Kidney capillary endothelial cell (primary cell): Measurements from ENCODE around the gene SYCE3.
A peak's percentile ranks its signal among the peaks of the same experiment; 100 is the strongest.

Experiments used
- DNase-seq: peaks from one replicate; pipeline ENCODE4 v3.0.0-alpha.2; 2018; ENCODE audit warnings: low spot score

The SYCE3 gene

DNA sequence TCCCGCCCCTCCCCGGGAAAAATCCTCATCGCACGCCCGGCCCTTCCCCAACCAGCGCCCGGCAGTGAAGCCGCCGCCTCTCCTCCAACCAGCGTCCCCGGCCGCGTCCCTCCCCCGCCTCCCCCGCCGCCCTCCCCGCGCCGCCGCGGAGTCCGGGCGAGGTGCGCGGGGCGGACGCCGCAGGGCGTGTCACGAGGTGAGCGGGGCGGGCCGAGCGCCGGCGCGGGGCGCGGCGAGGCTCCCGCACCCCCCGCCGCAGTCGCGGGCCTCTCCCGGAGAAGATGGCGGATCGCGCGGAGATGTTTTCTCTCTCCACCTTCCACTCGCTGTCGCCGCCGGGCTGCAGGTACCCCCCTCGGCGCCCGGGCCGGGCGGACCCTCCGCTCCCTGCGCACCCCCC is 37.8 kb upstream of the SYCE3 start, which contains the start of gene MAPK8IP2:
TSS of gene MAPK8IP2 (plus strand) at position 256 of the 400 bp plus-strand sequence. CDS start at position 282, 26 bp downstream.
- no peak for DNase-seq

- DNase-seq = no peak
Measured at GRCh38 chr22:50599816-50600455, 37.2 kb upstream of the SYCE3 start.

- no peak for DNase-seq
Measured at GRCh38 chr22:50597097-50597496, 34.4 kb upstream of the SYCE3 start.

- no peak for DNase-seq
Measured at GRCh38 chr22:50595189-50595588, 32.5 kb upstream of the SYCE3 start.

- no peak for DNase-seq
Measured at GRCh38 chr22:50587407-50587806, 24.7 kb upstream of the SYCE3 start.

GRCh38 chr22:50586416-50586815 is 23.7 kb upstream of the SYCE3 start:
- DNase-seq = no peak

GRCh38 chr22:50585781-50586180 is 23.1 kb upstream of the SYCE3 start:
- DNase-seq = no peak

- DNase-seq = no peak
Measured at GRCh38 chr22:50585238-50585637, 22.5 kb upstream of the SYCE3 start.

GRCh38 chr22:50584106-50585096 is 21.7 kb upstream of the SYCE3 start:
- no peak for DNase-seq

- peak; percentile 29 for DNase-seq
Measured at GRCh38 chr22:50583294-50583861, 20.7 kb upstream of the SYCE3 start.

GRCh38 chr22:50582493-50583293 is 20.0 kb upstream of the SYCE3 start, which contains the start of gene CHKB:
Gene CHKB (minus strand): TSS chr22:50582849. CDS start chr22:50582781, 68 bp downstream.
- peak; percentile 95 for DNase-seq

DNA sequence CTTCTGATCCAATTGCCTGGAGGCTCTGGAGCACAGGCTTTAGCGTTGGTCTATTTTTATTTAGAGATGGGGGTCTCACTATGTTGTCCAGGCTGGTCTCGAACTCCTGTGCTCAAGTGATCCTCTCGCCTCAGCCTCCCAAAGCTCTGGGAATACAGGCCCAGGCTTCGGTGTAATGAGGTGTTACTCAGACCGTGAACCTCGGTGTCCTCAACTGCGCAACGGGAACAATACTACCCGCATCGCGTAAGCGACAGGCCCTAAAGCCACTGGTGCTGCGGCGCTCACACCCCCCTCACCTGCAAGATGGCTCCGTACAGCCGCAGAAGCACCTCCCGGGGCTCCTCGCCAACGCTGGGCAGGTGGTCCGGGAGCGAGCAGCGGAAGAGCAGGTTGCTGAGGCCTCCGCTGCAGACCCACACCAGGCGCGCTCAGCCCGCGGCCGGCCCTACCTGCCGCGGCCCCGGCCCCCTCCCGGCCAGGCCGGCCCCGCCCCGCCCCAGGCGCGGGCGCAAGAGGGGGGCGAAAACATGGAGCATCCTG is 19.3 kb upstream of the SYCE3 start:
- no peak for DNase-seq

- no peak for DNase-seq
Measured at GRCh38 chr22:50581031-50581949, 18.6 kb upstream of the SYCE3 start.

DNA sequence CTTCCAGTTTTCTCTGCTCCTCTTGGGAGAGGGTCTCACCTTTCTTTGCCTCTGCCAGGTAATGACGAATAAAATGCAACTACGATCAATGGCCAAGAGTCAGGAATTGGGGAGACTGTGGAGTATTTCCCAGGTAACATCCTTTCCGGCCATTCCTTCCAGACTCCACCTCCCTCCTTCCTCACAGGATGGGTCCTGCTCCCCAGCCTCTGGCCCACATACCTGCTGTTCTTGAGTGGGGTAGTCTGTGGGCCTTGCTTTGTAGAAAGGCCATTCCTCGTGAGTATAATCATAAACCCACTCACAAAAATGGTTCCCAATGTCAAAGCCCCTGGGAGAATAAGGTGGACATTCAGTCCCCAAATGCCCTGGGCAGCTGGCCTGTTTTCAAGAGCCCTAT is 17.0 kb upstream of the SYCE3 start:
- DNase-seq = no peak

- no peak for DNase-seq
Measured at GRCh38 chr22:50578776-50579310, 16.1 kb upstream of the SYCE3 start.

DNA sequence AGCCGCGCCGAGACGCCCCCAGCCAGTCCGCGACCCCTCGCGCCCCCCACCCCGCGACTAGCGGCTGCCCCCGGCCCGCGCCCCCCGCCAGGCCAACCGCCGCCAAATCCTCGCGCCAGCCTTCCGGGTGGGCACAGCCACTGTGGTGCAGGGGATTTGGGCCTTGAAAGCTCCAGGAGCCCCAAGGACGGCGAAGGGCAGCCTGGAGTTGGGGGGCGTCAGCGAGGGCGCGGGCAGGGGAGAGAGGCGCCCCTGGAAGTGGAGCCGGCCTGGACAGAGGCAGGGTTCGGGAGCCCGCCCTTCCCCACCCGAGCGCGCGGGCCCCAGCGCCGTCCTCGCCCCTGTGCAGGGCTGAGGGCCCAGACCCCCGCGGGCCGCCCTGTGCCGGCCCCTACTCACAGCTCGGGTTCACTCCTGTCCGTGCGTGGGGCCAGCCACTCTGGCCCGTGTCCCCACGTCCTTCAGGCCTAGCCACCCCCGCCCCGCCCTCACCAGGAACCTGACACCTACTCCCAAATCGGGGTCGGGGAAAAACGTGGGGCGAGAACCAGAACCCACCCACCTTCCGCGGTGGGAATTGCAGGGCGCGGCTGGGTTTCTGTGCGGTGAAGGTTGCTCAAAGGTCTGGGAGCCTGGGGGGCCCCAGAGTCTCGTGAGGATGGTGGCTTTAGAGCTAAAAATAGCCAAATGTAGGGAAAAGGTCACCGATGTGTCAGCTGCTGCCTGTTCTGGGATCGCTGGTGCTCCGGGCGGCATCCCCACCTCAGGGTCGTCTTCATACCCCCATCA is 15.5 kb upstream of the SYCE3 start, which contains the start of gene CPT1B:
TSS of gene CPT1B (minus strand) at position 441 of the 789 bp plus-strand sequence. CDS start 512 bp downstream, outside the sequence.
- DNase-seq = no peak

GRCh38 chr22:50577697-50577986 is 14.9 kb upstream of the SYCE3 start:
- no peak for DNase-seq

- DNase-seq = no peak
Measured at GRCh38 chr22:50576806-50577696, 14.3 kb upstream of the SYCE3 start.
